CD8-positive, alpha-beta memory T cell (primary cell): ENCODE results near the gene SETD3. TPM values are rescaled to one million over a fixed set of nuclear protein-coding genes. Genes with fewer than 3 reads are reported as not detected.
A peak's percentile ranks its signal among the peaks of the same experiment; 100 is the strongest.

Experiments used
- CTCF ChIA-PET: fragments of 350-600 bp; sonication (Branson Sonifier 250); formaldehyde crosslinking; loops from one replicate; lab custom pipeline; 2021; ENCODE audit warnings: antibody characterized with exemption; lab: Charles Lee
- POLR2A ChIA-PET: fragments of 350-600 bp; sonication (Branson Sonifier 250); formaldehyde crosslinking; loops from one replicate; lab custom pipeline; 2021; ENCODE audit warnings: antibody characterized with exemption; lab: Charles Lee
- DNase-seq, 5 donors: peaks; one replicate each; pipeline versions ENCODE4 v3.0.0 to v3.0.0-alpha.2; 2020 to 2022; ENCODE audit warnings: mixed read lengths in 1 of 5
- H3K27ac ChIP-seq: one replicate; pipeline ENCODE4 v1.7.0; 2013; ENCODE audit warnings: low read depth, mild to moderate bottlenecking, low read length, moderate library complexity
- H3K27me3 ChIP-seq: 2 replicates; pipeline ENCODE4 v1.7.0; 2013; ENCODE audit warnings: low read length, mild to moderate bottlenecking; ENCODE audit not compliant: insufficient read depth, poor library complexity, severe bottlenecking
- H3K36me3 ChIP-seq: 2 replicates; pipeline ENCODE4 v1.7.0; 2013; ENCODE audit warnings: mild to moderate bottlenecking, low read length, moderate library complexity; ENCODE audit not compliant: insufficient read depth
- H3K4me1 ChIP-seq: 2 replicates; pipeline ENCODE4 v1.7.0; 2013; ENCODE audit warnings: mild to moderate bottlenecking, low read length, moderate library complexity; ENCODE audit not compliant: insufficient read depth
- H3K4me3 ChIP-seq: 2 replicates; pipeline ENCODE4 v1.7.0; 2013; ENCODE audit warnings: mild to moderate bottlenecking, low read length
- H3K9me3 ChIP-seq: 2 replicates; pipeline ENCODE4 v1.7.0; 2013; ENCODE audit warnings: mild to moderate bottlenecking, low read length
- H3K27ac Mint-ChIP-seq, 8 donors: one replicate each; pipeline ENCODE4 v1.8.0; 2020 to 2021; ENCODE audit warnings: mixed read lengths in 8 of 8, mild to moderate bottlenecking in 6 of 8, inconsistent platforms in 3 of 8, moderate library complexity in 3 of 8
- H3K27me3 Mint-ChIP-seq, 2 donors: one replicate each; pipeline ENCODE4 v1.8.0; 2020 to 2021; ENCODE audit warnings: mixed read lengths in 2 of 2, mild to moderate bottlenecking in 1 of 2, moderate library complexity in 1 of 2
- H3K36me3 Mint-ChIP-seq, 3 donors: one replicate each; pipeline ENCODE4 v1.8.0; 2020 to 2021; ENCODE audit warnings: mixed read lengths in 3 of 3, inconsistent platforms in 1 of 3, mild to moderate bottlenecking in 1 of 3
- H3K4me1 Mint-ChIP-seq, 3 donors: one replicate each; pipeline ENCODE4 v1.8.0; 2020 to 2021; ENCODE audit warnings: mixed read lengths in 3 of 3, inconsistent platforms in 1 of 3, mild to moderate bottlenecking in 1 of 3
- H3K4me3 Mint-ChIP-seq, 7 donors: one replicate each; pipeline ENCODE4 v1.8.0; 2020 to 2021; ENCODE audit warnings: mixed read lengths in 7 of 7, mild to moderate bottlenecking in 6 of 7, moderate library complexity in 4 of 7, inconsistent platforms in 2 of 7
- H3K9me3 Mint-ChIP-seq, 5 donors: one replicate each; pipeline ENCODE4 v1.8.0; 2020 to 2022; ENCODE audit warnings: mixed read lengths in 5 of 5, mild to moderate bottlenecking in 3 of 5, moderate library complexity in 2 of 5, inconsistent platforms in 1 of 5
- polyA plus RNA-seq: library from polyadenylated mRNA; unstranded; fragments of 300-500 nt; fragmentation: Illumina TruSeq; gene quantifications from one replicate; pipeline ENCODE4 v1.2.3, GENCODE V29; 2021
- total RNA-seq, 2 experiments: library from RNA; stranded (reverse); gene quantifications; one replicate each; pipeline ENCODE4 v1.2.3, GENCODE V29; 2021

Gene SETD3
- total and polyA plus RNA-seq, 3 experiments from 2014 or later: 52.1 to 57.9 (median 57.1) TPM

- ChIA-PET CTCF (interaction anchor here (1.2 to 3.1 kb wide), 3 partner anchors 9 to 13 kb away, joined by 4 to 15 read pairs (median 5); no protein-coding TSS in a partner anchor), POLR2A (no interaction called here)
- no peak overlapping the region for H3K27ac ChIP-seq
- no peaks in the 10 kb centered on the region for H3K9me3 Mint-ChIP-seq
- H3K27ac Mint-ChIP-seq: peak overlapping the region in 4 of 8 donors; percentile 29 to 93 (median 36)
- DNase-seq: no peak
- H3K4me1 ChIP-seq: no peaks in the 10 kb centered on the region
- no peak overlapping the region for H3K4me3 Mint-ChIP-seq
- no peaks in the 10 kb centered on the region for H3K9me3 ChIP-seq
- no peaks in the 10 kb centered on the region for H3K27me3 ChIP-seq
- no peaks in the 10 kb centered on the region for H3K27me3 Mint-ChIP-seq
- H3K36me3 ChIP-seq: peaks cover 25% of the 10 kb centered on the region
- H3K4me1 Mint-ChIP-seq: peaks cover 4 to 10% (median 8%) of the 10 kb centered on the region in 3 donors
- H3K4me3 ChIP-seq: no peak overlapping the region
- peaks cover 7 to 88% (median 47%) of the 10 kb centered on the region in 3 donors for H3K36me3 Mint-ChIP-seq
Observed at GRCh38 chr14:99402950-99403349, 77.7 kb downstream of the SETD3 start.

- Mint-ChIP-seq H3K36me3 (peaks cover 7 to 86% (median 42%) of the 10 kb centered on the region in 3 donors), H3K4me3 (no peak overlapping the region), H3K27ac (peak overlapping the region in 5 of 8 donors; percentile 3 to 93 (median 61)), H3K27me3 (no peaks in the 10 kb centered on the region), H3K9me3 (no peaks in the 10 kb centered on the region), H3K4me1 (peaks cover 4 to 10% (median 8%) of the 10 kb centered on the region in 3 donors)
- no peak overlapping the region for H3K27ac ChIP-seq
- no peak overlapping the region for H3K4me3 ChIP-seq
- H3K9me3 ChIP-seq: no peaks in the 10 kb centered on the region
- peaks cover 25% of the 10 kb centered on the region for H3K36me3 ChIP-seq
- no peaks in the 10 kb centered on the region for H3K4me1 ChIP-seq
- POLR2A ChIA-PET: no interaction called here
- DNase-seq: no peak
- H3K27me3 ChIP-seq: no peaks in the 10 kb centered on the region
- CTCF ChIA-PET: interaction anchor here (0.9 to 3.1 kb wide), 3 partner anchors 9 to 82 kb away, joined by 3 to 15 read pairs (median 3); no protein-coding TSS in a partner anchor
Observed at GRCh38 chr14:99402285-99402648, 78.4 kb downstream of the SETD3 start.

GRCh38 chr14:99401621-99402284, 78.9 kb downstream of the SETD3 start:
- no peaks in the 10 kb centered on the region for H3K27me3 ChIP-seq
- H3K4me3 Mint-ChIP-seq: no peak overlapping the region

GRCh38 chr14:99401211-99401610, 79.4 kb downstream of the SETD3 start:
- Mint-ChIP-seq H3K36me3 (peaks cover 7 to 84% (median 41%) of the 10 kb centered on the region in 3 donors), H3K4me3 (no peak overlapping the region), H3K4me1 (peaks cover 7 to 15% (median 13%) of the 10 kb centered on the region in 3 donors), H3K9me3 (no peaks in the 10 kb centered on the region), H3K27ac (peak overlapping the region in 1 of 8 donors; percentile 3), H3K27me3 (no peaks in the 10 kb centered on the region)
- H3K4me1 ChIP-seq: no peaks in the 10 kb centered on the region
- peaks cover 25% of the 10 kb centered on the region for H3K36me3 ChIP-seq
- H3K27ac ChIP-seq: no peak overlapping the region
- no peaks in the 10 kb centered on the region for H3K27me3 ChIP-seq
- no peaks in the 10 kb centered on the region for H3K9me3 ChIP-seq
- POLR2A ChIA-PET: no interaction called here
- no peak for DNase-seq
- no peak overlapping the region for H3K4me3 ChIP-seq
- CTCF ChIA-PET: interaction anchor here (0.9 to 3.1 kb wide), 3 partner anchors 8 to 81 kb away, joined by 3 to 15 read pairs (median 3); no protein-coding TSS in a partner anchor

More at GRCh38 chr14:99401621-99402284, 78.9 kb downstream of the SETD3 start:
- no peaks in the 10 kb centered on the region for H3K9me3 ChIP-seq
- H3K27ac ChIP-seq: no peak overlapping the region
- CTCF ChIA-PET: interaction anchor here (0.9 to 3.1 kb wide), 3 partner anchors 8 to 82 kb away, joined by 3 to 15 read pairs (median 3); no protein-coding TSS in a partner anchor
- peaks cover 25% of the 10 kb centered on the region for H3K36me3 ChIP-seq
- no peaks in the 10 kb centered on the region for H3K9me3 Mint-ChIP-seq
- no peak for DNase-seq
- peaks cover 7 to 86% (median 44%) of the 10 kb centered on the region in 3 donors for H3K36me3 Mint-ChIP-seq
- POLR2A ChIA-PET: no interaction called here
- no peak overlapping the region for H3K4me3 ChIP-seq
- peak overlapping the region in 3 of 8 donors; percentile 3 to 73 (median 61) for H3K27ac Mint-ChIP-seq
- peaks cover 4 to 12% (median 10%) of the 10 kb centered on the region in 3 donors for H3K4me1 Mint-ChIP-seq
- H3K27me3 Mint-ChIP-seq: no peaks in the 10 kb centered on the region
- H3K4me1 ChIP-seq: no peaks in the 10 kb centered on the region

GRCh38 chr14:99397698-99398097, 83.0 kb downstream of the SETD3 start:
- peaks cover 16 to 29% (median 19%) of the 10 kb centered on the region in 3 donors for H3K4me1 Mint-ChIP-seq
- CTCF ChIA-PET: interaction anchor here (1.0 to 1.6 kb wide), 2 partner anchors 14 to 78 kb away, joined by 3 to 4 read pairs; no protein-coding TSS in a partner anchor
- H3K27ac ChIP-seq: no peak overlapping the region
- no peaks in the 10 kb centered on the region for H3K9me3 ChIP-seq
- peak overlapping the region in 1 of 7 donors; percentile 27 for H3K4me3 Mint-ChIP-seq
- POLR2A ChIA-PET: no interaction called here
- no peaks in the 10 kb centered on the region for H3K27me3 ChIP-seq
- DNase-seq: no peak
- peaks cover 7 to 65% (median 26%) of the 10 kb centered on the region in 3 donors for H3K36me3 Mint-ChIP-seq
- H3K4me1 ChIP-seq: no peaks in the 10 kb centered on the region
- H3K27me3 Mint-ChIP-seq: no peaks in the 10 kb centered on the region
- H3K9me3 Mint-ChIP-seq: no peaks in the 10 kb centered on the region
- H3K27ac Mint-ChIP-seq: peak overlapping the region in 1 of 8 donors; percentile 66
- no peak overlapping the region for H3K4me3 ChIP-seq
- H3K36me3 ChIP-seq: peaks cover 11% of the 10 kb centered on the region

- peak in 4 of 5 donors; percentile 9 to 62 (median 24) for DNase-seq
- peaks cover 7 to 52% (median 20%) of the 10 kb centered on the region in 3 donors for H3K36me3 Mint-ChIP-seq
Observed at GRCh38 chr14:99395909-99396530, 84.6 kb downstream of the SETD3 start.

GRCh38 chr14:99394602-99395156, 86.0 kb downstream of the SETD3 start:
- no peak overlapping the region for H3K4me3 Mint-ChIP-seq
- no peaks in the 10 kb centered on the region for H3K9me3 Mint-ChIP-seq
- ChIA-PET POLR2A (interaction anchor here (0.5 kb wide), 1 partner anchor 207 kb away, joined by 3 read pairs; no protein-coding TSS in a partner anchor), CTCF (interaction anchor here (1.0 to 2.8 kb wide), 3 partner anchors 8 to 23 kb away, joined by 4 to 15 read pairs (median 11); no protein-coding TSS in a partner anchor)
- no peak for DNase-seq
- Histone ChIP-seq H3K9me3 (no peaks in the 10 kb centered on the region), H3K27ac (no peak overlapping the region), H3K27me3 (no peaks in the 10 kb centered on the region), H3K36me3 (peaks cover 8% of the 10 kb centered on the region), H3K4me1 (no peaks in the 10 kb centered on the region), H3K4me3 (no peak overlapping the region)
- H3K36me3 Mint-ChIP-seq: peaks cover 7 to 42% (median 15%) of the 10 kb centered on the region in 3 donors
- peaks cover 9 to 24% (median 17%) of the 10 kb centered on the region in 3 donors for H3K4me1 Mint-ChIP-seq
- peak overlapping the region in 2 of 8 donors; percentile 33 to 73 for H3K27ac Mint-ChIP-seq
- no peaks in the 10 kb centered on the region for H3K27me3 Mint-ChIP-seq

More at GRCh38 chr14:99395909-99396530, 84.6 kb downstream of the SETD3 start:
- no peaks in the 10 kb centered on the region for H3K9me3 Mint-ChIP-seq
- H3K4me3 Mint-ChIP-seq: peak overlapping the region in 1 of 7 donors; percentile 10
- H3K27me3 Mint-ChIP-seq: no peaks in the 10 kb centered on the region
- H3K27ac Mint-ChIP-seq: peak overlapping the region in 6 of 8 donors; percentile 21 to 85 (median 52)
- peaks cover 9 to 21% (median 14%) of the 10 kb centered on the region in 3 donors for H3K4me1 Mint-ChIP-seq
- H3K4me1 ChIP-seq: no peaks in the 10 kb centered on the region
- H3K4me3 ChIP-seq: no peak overlapping the region
- H3K27me3 ChIP-seq: no peaks in the 10 kb centered on the region
- ChIA-PET CTCF (interaction anchor here (1.1 to 2.8 kb wide), 2 partner anchors 8 to 20 kb away, joined by 4 to 11 read pairs; no protein-coding TSS in a partner anchor), POLR2A (interaction anchor here (0.8 kb wide), 1 partner anchor 85 kb away, joined by 6 read pairs; the partner anchor contains the start of genes CCNK and SETD3)
- no peaks in the 10 kb centered on the region for H3K9me3 ChIP-seq
- H3K36me3 ChIP-seq: peaks cover 8% of the 10 kb centered on the region
- H3K27ac ChIP-seq: no peak overlapping the region
